ENCODE measurements around the gene DCAF8L2.
"Not testable (repeated sequence)": the region's sequence is repeated elsewhere in the genome, so short reads cannot be mapped to it uniquely, and the experiment has no call there.

DCAF8L2 gene

DNA sequence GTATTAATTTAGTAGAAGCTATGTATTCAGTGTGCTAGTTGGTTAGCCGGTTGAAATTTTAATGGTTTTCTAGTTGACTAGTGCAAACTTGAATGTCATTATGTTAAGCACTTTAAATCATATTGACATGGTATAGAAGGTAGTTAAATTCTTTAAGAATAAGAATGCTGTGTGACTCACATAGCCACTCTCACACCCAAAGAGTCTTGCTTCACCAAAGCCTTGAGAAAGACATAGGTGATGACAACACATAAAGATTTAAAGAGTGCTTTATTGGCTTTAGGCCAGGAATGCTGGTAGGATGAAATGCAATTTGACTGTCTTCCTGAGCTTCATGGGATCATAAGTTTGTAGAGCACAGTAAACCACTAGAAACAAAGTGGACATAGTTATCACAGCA, 85.3 kb downstream of the DCAF8L2 start:
- no peak for DNase-seq (ENCODE audit: low read depth in 1 of 2, low spot score in 1 of 2)

DNA sequence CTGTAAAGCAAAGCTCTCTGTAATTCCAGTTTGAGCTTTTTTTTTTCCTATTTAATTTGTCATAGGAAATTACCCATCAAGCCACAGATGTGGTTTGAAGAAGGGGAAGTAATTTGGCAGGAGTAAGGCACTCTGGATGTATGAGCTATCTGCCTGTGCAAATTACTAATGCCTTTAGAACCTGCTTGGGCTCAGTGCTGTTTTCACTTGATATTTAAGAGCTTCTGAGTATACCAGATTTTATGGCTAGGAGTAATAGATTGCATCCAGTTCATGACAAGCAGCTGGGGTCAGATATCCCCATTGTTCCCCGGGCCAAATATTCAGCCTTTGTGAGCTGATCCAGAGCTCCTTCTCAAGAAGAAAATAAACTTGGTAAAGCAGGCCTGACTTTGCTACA, 89.1 kb downstream of the DCAF8L2 start:
- no peak for DNase-seq (ENCODE audit: low read depth in 1 of 2, low spot score in 1 of 2)

DNA sequence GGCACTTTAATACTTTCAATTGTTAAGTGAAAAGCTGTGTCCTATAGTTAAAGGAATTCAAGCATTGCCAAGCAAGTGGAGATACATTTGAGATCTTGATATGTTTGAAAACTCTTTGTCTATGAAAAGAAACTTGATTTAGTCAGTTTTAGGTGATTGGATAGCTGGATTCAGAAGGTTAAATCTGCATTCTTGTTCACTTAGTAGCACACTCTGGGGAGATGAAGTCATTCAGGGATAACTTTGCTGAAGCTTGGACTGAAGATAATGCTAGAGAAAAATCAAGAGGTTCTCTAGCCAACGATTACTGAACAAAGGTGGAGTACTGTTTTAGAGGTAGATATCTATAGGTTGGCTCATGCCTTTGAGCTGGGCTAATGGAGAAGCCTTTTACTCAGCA, 90.6 kb downstream of the DCAF8L2 start:
- no peak for DNase-seq (ENCODE audit: low read depth in 1 of 2, low spot score in 1 of 2)

DNA sequence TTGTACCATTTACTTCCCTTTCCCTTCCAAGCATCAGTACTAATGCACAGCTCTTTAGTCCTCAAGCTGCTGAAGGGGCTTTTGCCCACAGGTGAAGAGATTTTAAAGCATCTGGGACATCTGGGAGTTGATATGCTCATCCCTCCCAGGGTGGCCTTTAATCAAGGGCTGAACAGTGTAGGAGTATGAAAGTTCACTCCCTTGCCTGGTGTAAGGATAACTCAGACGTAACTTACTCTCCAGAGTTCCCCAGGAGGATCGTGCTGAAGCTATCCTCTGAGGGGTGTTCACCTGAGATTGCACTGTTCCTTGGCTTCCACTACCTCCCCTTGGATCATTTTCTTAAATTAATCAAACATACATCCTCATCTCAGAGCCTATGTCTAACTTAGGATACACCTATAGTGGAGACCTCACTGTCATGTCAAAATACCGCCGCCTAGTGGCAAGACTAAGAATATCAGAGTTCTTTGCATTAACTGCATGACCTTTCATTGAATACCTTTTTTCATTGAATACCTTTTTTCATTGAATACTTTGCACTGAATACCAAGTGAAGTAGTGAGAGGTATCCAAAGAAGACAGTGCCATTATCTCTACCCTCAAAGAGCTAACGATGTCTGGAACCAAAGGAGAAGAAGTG, 93.5 kb downstream of the DCAF8L2 start:
- DNase-seq (ENCODE audit: low read depth in 1 of 2, low spot score in 1 of 2) = not testable (repeated sequence)

DNA sequence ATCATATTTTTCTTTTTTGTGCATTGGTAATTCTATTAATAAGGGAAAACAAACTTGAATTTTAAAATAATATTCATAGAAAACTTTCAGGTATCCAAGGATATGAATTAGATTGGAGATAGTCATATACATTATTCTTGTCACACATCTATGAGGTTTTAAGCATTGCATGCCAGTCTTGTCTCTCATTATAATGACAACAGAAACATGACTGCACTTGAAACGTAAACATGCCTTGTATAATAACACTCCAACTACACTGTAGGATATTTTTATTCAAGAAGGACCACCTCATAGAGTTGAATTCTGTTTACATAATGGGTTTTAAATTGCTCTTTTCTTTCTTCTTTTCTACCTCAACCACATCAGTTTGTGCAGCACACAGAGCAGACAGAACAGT, 104.5 kb downstream of the DCAF8L2 start:
- no peak for DNase-seq (ENCODE audit: low read depth in 1 of 2, low spot score in 1 of 2)

DNA sequence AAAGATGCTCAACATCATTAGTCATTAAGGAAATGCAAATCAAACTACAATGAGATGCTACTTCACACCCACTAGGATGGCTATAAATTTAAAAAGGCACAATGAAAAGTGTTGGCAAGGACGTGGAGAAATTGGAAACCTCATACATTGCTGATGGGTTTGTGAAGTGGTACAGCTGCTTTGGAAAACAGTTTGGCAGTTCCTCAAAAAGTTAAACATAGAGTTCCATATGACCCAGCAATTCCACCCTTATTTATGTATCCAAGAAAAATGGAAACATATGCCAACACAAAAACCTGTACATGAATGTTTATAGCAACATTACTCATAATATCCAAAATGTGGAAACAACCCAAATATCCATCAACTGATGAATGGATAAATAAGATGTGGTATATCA, 116.4 kb downstream of the DCAF8L2 start:
- no peak for DNase-seq (ENCODE audit: low read depth in 1 of 2, low spot score in 1 of 2)

DNA sequence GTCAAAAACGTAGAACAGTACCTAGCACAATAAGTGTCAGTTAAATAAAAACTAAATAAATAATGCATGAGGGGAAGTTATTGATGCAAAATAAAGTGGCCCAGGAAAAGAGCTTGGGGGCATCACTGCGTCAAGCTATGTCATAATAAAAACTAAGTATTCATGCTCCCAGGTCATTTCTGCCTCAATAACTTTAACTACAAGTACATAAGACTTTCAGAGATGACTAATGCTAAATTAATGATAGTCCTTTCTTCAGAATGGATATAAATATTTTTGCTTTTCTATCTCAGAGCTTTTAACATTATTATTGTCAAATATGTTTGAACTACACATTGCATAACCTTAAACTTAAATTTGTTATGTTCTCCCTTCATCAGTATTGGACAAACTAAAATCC, 125.5 kb downstream of the DCAF8L2 start:
- DNase-seq (ENCODE audit: low read depth in 1 of 2, low spot score in 1 of 2) = no peak

DNA sequence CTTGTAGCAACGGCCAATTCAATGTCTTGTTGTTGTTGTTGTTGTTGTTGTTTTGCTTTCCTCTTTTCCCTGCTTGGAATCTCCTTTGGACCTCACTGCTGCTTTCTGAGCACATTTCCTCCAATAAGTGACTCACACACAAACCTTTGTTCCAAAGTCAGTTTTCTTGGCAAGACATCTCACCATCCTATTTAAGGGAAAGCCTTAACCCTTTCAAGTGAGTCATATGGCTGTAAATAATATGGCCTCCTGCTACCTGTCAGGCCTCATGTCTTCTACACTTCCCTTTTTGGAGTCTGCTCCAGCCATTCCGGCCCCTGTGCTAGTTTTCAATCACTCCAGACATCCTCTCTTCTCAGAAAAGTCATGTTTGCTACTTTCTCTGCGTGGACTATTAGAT, 138.1 kb downstream of the DCAF8L2 start:
- DNase-seq (ENCODE audit: low read depth in 1 of 2, low spot score in 1 of 2) = no peak

DNA sequence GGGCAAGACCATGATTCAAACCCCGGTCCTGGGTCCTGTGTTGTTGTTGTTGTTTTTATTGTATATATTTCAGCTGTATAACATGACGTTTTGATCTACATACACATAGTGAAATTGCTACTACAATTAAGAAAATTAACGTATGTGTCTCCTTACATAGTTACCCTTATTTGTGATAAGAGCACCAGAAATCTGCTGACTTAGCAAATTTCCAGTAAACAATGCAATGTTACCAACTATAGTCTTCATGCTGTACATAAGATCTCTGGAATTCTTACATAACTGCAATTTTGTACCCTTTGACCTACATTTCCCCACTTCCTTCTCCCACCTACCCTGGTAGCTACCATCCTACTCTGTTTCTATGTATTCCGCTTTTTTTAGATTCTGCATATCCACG, 141.8 kb downstream of the DCAF8L2 start:
- no peak for DNase-seq (ENCODE audit: low read depth in 1 of 2, low spot score in 1 of 2)

DNA sequence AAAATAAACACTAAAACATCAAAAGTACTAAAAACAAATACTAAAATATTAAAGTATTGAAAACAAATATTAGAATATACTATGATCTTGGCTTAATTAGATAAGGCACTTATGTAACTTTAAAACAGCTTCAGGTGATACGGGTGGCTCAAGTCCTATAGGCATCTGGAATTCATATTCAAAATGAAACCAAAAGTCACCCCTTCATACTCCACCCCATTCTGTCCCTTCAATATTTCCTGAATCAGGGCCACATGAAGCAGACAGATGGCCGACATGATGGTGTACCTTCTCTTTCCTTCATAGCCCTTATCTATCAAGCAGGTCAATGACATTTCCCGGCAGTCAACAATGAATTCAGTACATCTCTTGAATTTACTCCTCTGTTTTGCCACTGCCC, 145.8 kb downstream of the DCAF8L2 start:
- DNase-seq (ENCODE audit: low read depth in 1 of 2, low spot score in 1 of 2) = no peak

DNA sequence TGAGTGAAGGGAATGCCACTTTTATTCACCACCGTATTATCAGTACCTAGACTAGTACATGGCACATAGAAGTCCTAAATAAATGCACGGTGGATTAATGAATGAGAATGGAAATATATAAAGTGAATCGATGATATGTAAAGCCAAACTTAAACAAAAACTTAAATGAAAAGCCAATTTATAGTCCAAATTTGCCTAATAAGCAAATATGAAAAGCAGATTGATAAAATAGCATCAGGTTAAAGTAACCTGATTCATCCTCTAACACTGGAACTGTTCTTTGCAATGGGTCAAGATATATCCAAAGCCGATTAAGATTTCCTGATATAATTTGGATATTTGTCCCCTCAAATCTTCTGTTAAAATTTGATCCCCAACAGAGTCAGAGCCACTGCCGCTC, 150.8 kb downstream of the DCAF8L2 start:
- DNase-seq (ENCODE audit: low read depth in 1 of 2, low spot score in 1 of 2) = no peak

DNA sequence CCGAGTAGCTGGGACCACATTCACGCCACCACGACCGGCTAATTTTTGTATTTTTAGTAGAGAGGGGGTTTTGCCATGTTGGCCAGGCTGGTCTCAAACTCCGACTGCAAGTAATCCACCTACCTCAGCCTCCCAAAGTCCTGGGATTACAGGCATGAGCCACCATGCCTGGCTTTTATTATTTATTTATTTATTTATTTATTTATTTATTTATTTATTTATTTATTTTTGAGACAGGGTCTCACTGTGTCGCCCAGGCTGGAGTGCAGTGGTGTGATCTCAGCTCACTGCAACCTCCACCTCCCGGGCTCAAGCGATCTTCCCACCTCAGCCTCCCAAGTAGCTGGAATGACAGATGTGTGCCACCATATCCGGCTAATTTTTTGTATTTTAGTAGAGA, 153.4 kb downstream of the DCAF8L2 start:
- DNase-seq (ENCODE audit: low read depth in 1 of 2, low spot score in 1 of 2) = not testable (repeated sequence)

DNA sequence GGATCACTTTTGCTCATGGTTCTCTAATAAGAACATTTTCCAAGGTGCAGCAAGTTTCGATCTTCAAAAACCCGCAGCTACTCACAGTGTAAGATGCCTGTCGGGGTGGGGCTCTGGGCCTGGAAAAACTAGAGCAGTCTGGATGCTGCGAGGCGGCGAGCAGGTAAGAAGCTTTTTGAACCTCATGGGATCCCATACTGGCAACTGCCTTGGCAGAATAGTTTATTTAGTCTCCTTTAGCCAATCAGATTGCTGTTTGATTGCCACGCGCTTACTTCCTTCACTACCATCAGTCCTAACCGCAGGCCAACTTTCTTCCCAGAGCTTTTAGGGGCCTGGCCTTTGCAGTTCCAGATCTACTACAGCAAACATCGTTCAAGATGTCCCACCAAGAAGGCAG, 156.4 kb downstream of the DCAF8L2 start:
- no peak for DNase-seq (ENCODE audit: low read depth in 1 of 2, low spot score in 1 of 2)

DNA sequence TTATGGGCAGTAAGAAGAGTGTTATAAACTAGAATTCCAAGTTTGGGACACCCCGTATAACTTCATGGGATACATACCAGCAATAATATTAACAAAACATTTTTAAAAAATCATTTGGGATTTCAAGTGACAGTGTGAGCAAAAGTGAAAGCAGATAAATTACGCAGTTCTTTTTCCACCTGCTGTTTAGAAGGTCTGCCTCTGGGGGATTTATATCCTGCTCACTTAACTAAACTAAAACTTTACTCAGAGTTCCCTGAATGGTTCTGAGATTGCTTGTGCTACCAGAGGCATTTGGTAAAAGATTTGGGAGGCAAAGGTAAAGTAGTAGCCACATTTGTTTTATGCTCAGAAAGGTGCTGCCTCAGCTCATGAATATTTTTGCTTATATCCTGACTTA, 160.2 kb downstream of the DCAF8L2 start:
- not testable (repeated sequence) for DNase-seq (ENCODE audit: low read depth in 1 of 2, low spot score in 1 of 2)

DNA sequence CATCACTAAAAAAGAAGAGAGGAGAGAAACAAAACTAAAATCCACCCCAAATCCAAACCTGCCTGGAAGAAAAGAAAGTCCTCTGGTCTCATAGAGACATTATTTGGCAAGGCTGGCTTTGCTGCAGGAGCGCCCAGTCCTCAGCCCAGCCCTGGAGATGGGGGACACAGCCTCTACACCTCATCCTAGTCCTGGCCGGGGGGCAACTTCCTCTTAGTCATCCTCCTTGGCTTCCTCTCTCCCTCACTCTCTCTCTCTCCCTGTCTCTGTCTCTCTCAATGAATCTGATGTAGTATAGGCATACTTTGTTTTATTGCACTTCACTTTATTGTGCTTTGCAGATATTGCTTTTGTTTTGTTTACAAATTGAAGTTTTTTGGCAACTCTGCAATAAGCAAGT, 161.8 kb downstream of the DCAF8L2 start:
- DNase-seq (ENCODE audit: low read depth in 1 of 2, low spot score in 1 of 2) = no peak

DNA sequence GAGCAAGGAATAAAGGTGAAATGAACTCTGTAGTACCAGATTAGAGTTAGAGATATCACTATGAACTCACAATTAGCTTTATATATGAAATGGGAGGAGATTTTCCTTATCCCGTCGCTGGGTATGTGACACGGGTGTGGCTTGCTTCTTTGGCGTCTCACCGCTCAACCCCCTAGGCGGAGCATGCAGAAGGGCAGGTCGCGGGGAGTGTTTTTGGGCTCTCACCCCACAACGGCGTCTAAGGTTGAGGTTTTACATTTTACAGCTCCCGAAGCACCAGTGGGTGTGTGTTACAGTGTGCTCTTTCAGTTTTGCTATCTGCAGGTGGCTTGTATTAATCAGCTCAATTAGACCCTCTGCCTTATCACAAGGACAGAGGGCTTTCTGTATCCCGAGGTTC, 175.6 kb downstream of the DCAF8L2 start:
- DNase-seq (ENCODE audit: low read depth in 1 of 2, low spot score in 1 of 2) = no peak

DNA sequence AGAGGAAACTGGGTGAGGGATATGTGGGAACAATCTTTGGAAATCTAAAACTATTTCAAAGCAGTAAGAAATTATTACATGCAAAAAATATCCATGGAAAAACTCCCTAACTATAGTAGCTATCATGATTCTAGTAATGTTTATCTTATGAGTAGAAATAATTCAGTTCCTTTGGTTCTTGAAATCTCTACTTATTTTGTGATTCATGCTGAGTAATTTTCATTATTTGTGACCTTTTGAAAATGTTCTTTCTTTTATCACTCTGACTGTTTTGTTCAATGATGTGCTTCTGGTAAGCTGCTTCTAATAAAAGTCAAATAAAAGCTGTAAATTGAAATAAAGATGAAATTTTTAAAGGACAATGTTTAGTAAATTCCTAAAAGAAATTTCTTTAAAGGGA, 177.2 kb downstream of the DCAF8L2 start:
- DNase-seq (ENCODE audit: low read depth in 1 of 2, low spot score in 1 of 2) = no peak

DNA sequence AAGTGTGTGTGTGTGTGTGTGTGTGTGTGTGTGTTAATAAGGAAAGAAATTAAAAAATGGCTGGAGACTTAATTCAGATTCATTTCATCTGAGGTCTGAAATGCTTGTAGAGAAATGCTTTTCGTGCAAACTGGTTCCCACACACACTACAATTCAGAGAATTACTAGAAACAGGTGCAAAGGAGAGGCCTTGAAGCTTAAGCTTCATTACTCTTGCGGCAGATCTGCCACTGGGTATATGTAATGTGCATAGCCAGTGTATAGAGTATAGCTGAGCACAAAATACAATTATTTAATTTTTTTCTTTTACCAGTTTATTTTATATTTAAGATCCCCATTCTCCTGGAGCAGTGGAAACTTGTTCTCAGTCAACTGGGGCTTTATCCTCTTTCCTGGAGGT, 185.8 kb downstream of the DCAF8L2 start:
- DNase-seq (ENCODE audit: low read depth in 1 of 2, low spot score in 1 of 2) = no peak

DNA sequence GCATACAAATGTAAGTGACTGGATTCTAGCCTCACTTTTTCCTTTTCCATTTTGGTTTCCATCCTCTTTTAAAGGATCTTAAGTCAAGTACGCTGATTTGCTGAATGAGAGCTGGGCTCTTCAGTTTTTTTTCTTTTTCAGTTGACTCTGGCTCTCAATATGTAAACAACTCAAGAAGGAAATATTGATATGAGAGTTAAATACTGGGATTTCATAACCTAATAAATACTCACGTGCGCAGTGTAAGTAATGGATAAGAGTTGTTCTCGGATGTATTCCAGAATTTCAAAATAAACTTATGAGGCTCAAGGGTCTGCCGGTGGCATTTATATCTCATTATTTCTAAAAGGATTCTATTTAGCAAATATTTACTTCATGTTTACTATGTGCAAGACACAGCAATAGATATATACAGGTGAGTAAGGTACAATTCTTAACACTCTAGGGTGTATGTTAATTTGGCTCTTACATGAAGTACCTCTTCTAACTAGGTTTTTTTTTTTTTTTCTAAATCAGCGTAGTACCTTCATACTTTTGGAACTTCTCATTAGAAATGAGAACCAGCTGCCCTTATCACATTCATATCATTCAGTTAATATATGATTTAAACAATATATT, 206.6 kb downstream of the DCAF8L2 start:
- DNase-seq (ENCODE audit: low read depth in 1 of 2, low spot score in 1 of 2) = no peak

DNA sequence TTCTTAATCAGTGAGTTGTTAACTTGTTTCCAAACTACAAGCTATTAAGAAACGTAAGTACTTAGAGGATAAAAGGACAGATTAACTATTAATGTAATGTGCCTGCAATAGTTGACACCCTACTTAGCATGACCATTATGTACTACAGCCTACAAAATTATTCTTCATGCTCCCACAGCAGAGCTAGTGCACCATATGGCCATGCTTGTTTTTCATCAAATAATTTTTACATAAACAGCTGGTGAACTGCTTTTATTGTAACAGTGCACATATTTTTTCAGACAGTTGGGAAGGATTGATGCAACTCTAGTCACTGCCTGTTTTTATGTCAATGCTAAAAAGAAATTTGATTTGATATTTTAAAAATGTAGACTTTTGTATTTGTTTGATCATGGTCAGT, 207.4 kb downstream of the DCAF8L2 start:
- DNase-seq (ENCODE audit: low read depth in 1 of 2, low spot score in 1 of 2) = no peak
